DMS153 treated with DMSO at 0.1 percent for 48 hours (cell line): ENCODE data around the gene ARPC5.
"Not testable (repeated sequence)": the region's sequence is repeated elsewhere in the genome, so short reads cannot be mapped to it uniquely, and the experiment has no call there.

ENCODE experiments used
- DNase-seq: peaks from one replicate; lab custom pipeline; 2025; ENCODE audit not compliant: unreplicated experiment; lab: John Stamatoyannopoulos, UW

Gene ARPC5

GRCh38 chr1:183646776-183647175, 11.2 kb upstream of the ARPC5 start:
- no peak for DNase-seq

DNA sequence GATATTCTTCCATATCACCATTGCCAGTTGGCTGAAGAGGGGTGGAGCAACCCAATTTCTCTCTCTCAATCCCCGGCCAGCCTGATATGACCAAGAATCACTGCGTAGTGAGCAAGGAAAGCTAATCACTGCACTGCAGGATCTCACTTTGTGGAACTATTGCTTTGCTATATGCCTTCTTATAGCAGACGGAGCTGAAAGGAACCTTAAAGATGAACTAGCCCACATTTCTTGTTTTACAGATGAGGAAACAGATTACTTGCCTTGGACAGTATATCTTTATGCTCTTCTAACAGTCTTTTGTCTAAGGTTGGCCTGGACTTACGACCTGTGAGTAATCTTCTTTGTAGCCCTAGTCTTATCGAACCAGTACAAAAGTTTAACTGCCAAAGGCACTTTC, 9.9 kb upstream of the ARPC5 start:
- no peak for DNase-seq

GRCh38 chr1:183642166-183642565, 6.6 kb upstream of the ARPC5 start:
- DNase-seq: no peak

DNA sequence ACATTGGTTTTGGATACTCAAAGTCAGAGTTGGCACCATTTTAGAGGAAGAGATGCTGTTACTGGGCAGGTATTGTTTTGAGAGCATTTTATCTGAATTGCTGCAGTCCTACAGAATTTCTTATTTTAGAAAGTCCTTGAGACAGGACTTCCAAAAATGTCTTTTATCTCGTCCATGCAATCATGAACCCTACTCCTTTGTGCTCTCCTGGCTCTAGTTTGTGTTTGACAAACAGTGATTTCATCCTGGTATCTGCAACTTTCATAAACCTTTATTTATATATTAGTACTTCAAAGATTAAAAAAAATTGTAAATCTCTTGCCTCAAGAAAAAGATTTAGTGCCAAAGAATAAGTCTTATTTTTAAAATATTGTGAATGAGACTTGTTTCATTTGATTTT, 4.6 kb upstream of the ARPC5 start:
- DNase-seq: no peak

DNA sequence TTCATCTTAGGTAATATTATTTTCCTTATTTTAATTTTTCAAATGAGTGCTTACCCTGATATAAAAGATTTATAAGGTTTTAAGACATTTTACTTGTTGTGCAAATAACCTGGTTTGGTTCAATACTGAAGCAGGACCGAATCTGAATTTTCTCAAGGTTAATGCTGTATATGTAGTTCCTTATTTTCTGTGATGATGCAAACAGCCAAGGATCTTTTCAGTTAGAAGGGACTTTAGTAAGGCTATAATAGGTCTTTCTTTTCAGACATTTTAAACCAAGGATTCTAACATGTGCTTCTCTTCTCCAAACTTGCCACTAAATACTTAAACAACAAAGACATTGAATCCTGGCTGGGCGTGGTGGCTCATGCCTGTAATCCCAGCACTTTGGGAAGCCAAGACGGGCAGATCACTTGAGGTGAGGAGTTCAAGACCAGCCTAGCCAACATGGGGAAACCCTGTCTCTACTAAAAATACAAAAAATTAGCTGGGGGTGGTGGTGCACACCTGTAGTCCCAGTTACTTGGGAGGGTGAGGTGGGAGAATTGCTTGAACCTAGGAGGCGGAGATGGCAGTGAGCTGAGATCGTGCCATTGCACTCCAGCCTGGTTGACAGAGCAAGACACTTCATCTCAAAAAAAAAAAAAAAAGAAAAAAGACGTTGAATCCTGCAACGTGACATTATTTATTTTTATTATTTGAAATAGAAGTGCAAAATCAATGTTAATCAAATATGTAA, 3.2 kb upstream of the ARPC5 start:
- no peak for DNase-seq

GRCh38 chr1:183636783-183637182, 1.2 kb upstream of the ARPC5 start:
- DNase-seq: no peak

DNA sequence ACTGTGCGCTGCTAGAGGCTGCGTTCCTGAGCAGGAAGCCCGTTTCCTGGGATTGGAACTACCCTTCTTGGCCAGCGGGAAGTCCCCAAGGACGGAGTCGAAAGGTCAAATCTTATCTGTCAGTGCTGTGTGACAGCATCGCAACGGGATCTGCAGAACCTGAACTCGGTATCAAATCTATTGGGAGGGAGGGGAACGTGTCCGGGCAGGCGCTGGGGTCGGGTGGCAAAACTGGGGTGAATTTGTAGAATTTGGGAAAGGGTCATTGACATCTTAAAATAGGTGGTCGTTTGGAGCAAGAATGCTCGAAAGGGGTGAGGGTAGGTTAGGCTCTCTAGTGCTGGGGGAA, 725 bp upstream of the ARPC5 start:
- DNase-seq: no peak

GRCh38 chr1:183635099-183635605, 431 bp downstream of the ARPC5 start:
- no peak for DNase-seq

DNA sequence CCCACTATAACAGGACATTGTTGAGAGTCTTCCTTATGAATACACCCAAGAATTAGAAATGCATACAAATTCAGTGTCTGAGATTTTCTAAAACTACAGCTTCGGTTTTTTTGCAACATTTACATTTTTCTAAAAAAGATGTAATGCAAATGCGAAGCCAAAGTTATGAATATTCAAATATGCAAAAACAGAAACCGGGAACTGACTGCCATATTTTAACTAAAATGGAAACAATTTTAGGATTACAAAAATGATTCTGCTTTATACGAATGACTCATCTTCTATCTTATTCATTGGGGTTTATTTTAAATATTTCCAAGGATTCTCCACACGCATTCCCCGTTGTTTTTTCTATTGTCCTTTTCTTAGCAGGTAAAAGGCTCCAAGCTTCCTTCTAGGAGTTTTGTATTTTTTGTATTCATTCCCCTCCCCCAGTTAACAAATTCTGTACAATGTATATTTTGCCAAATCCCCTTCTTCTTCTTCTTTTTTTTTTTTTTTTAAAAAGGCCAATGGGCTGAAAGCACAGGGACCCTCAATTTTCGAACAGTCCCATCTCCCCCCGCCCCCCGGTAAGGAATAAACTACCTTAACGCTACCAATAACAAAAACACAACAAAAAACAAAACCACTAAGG, 1.0 kb downstream of the ARPC5 start:
- no peak for DNase-seq

GRCh38 chr1:183633676-183634343, 1.8 kb downstream of the ARPC5 start:
- peak; percentile 70 for DNase-seq

GRCh38 chr1:183632964-183633363, 2.6 kb downstream of the ARPC5 start:
- no peak for DNase-seq

GRCh38 chr1:183632114-183632513, 3.5 kb downstream of the ARPC5 start:
- no peak for DNase-seq

GRCh38 chr1:183630748-183631147, 4.8 kb downstream of the ARPC5 start:
- DNase-seq: no peak

DNA sequence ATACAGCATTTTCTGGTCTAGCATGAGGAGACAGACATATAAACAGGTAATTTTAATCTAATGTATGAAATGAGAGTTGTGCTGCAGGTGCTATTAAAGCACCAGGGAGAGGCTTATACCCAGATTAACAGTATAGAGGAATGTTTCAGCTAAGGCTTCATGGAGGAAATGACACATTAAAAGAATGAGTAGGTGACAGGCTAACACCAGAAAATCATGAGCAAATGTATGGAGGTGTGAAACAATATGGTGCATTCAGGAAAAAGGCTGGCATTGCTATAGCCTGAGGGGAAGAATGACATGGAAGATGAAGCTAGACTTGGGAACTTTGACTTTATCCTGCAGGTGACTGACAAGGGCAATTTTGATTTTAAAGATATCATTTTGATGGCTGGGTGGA, 7.0 kb downstream of the ARPC5 start:
- DNase-seq: no peak

GRCh38 chr1:183626236-183626635, 9.3 kb downstream of the ARPC5 start:
- DNase-seq: not testable (repeated sequence)

GRCh38 chr1:183622884-183623785, 12.4 kb downstream of the ARPC5 start:
- DNase-seq: peak; percentile 77

- DNase-seq: no peak
Measured at GRCh38 chr1:183622013-183622412, 13.6 kb downstream of the ARPC5 start.

DNA sequence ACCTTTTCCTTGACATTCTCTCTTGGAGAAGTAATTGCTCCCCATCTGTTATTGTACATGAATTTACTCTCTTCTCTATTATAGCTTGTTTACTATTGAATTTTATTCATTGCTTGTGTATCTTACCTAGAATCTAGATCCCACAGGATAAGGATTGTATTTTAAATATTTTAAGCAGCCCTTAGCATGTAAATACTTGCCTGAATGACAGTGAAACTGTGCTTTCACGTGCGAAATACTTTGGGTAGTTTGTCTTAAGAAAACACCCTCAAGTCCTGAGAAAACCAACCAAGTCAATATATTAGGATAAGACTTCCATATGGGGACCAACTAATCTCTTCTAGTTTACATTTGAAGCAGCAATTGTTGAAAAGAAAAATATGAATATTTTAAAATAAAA, 15.3 kb downstream of the ARPC5 start:
- DNase-seq: no peak

- DNase-seq: no peak
Measured at GRCh38 chr1:183619781-183620180, 15.8 kb downstream of the ARPC5 start.

- DNase-seq: not testable (repeated sequence)
Measured at GRCh38 chr1:183618202-183618601, 17.4 kb downstream of the ARPC5 start.

- not testable (repeated sequence) for DNase-seq
Measured at GRCh38 chr1:183612975-183613374, 22.6 kb downstream of the ARPC5 start.
